Smooth muscle cell (in vitro differentiated cells): ENCODE measurements around the gene C17orf114.

Source experiments
- DNase-seq: peaks from one replicate; lab custom pipeline; 2025; ENCODE audit not compliant: unreplicated experiment; lab: John Stamatoyannopoulos, UW
- H2AFZ ChIP-seq: fragments of 200-600 bp; sonication (generic); 2 replicates; pipeline ENCODE4 v1.6.0; 2016; ENCODE audit warnings: antibody characterized with exemption, low read depth, mild to moderate bottlenecking
- H3F3A ChIP-seq: fragments of 200-600 bp; sonication (generic); 2 replicates; pipeline ENCODE4 v1.6.0; 2017; ENCODE audit warnings: antibody characterized with exemption, low read depth
- H3K27ac ChIP-seq: fragments of 200-600 bp; sonication (generic); 2 replicates; pipeline ENCODE4 v1.5.1; 2016; ENCODE audit warnings: low read depth, mild to moderate bottlenecking
- H3K27me3 ChIP-seq: fragments of 200-600 bp; sonication (generic); 2 replicates; pipeline ENCODE4 v1.6.1; 2016; ENCODE audit warnings: low read depth, mild to moderate bottlenecking
- H3K36me3 ChIP-seq: fragments of 200-600 bp; sonication (generic); 2 replicates; pipeline ENCODE4 v1.5.1; 2016; ENCODE audit warnings: low read depth
- H3K4me1 ChIP-seq: fragments of 200-600 bp; sonication (generic); 2 replicates; pipeline ENCODE4 v1.5.1; 2016; ENCODE audit warnings: low read depth
- H3K4me2 ChIP-seq: fragments of 200-600 bp; sonication (generic); 2 replicates; pipeline ENCODE4 v1.6.0; 2016; ENCODE audit warnings: mild to moderate bottlenecking
- H3K4me3 ChIP-seq: fragments of 200-600 bp; sonication (generic); 2 replicates; pipeline ENCODE4 v1.5.1; 2016; ENCODE audit warnings: mild to moderate bottlenecking
- H3K79me2 ChIP-seq: fragments of 200-600 bp; sonication (generic); 2 replicates; pipeline ENCODE4 v1.6.0; 2016; ENCODE audit warnings: low read depth, mild to moderate bottlenecking
- H3K9ac ChIP-seq: fragments of 200-600 bp; sonication (generic); 2 replicates; pipeline ENCODE4 v1.6.0; 2016; ENCODE audit warnings: low read depth
- H3K9me3 ChIP-seq: fragments of 200-600 bp; sonication (generic); replicated peaks from 2 replicates; pipeline ENCODE4 v1.5.1; 2016; ENCODE audit warnings: low read depth
- H4K20me1 ChIP-seq: fragments of 200-600 bp; sonication (generic); 2 replicates; pipeline ENCODE4 v1.6.0; 2016; ENCODE audit warnings: low read depth
- CTCF ChIP-seq: fragments of 200-600 bp; sonication (generic); IDR thresholded peaks from 2 replicates; pipeline ENCODE4 v1.5.1; 2017; ENCODE audit warnings: borderline replicate concordance, mild to moderate bottlenecking, antibody characterized with exemption; ENCODE audit not compliant: insufficient read depth, poor library complexity, severe bottlenecking
- WGBS: methylation state at CpG from one replicate; pipeline ENCODE4 v1.1.7; 2016; ENCODE audit warnings: low lambda C conversion rate; 5-methylcytosine and 5-hydroxymethylcytosine counted together

C17orf114 gene

GRCh38 chr17:4766201-4766600 is 35.9 kb downstream of the C17orf114 start:
- H3K9ac ChIP-seq: no peak overlapping the region
- 91% methylated on average over 3 of the region's 3 CpGs for WGBS
- no peaks in the 10 kb centered on the region for H3K79me2 ChIP-seq
- H3K4me2 ChIP-seq: no peak overlapping the region
- TF ChIP-seq CTCF: no peak
- no peak overlapping the region for H2AFZ ChIP-seq
- no peaks in the 10 kb centered on the region for H3K27me3 ChIP-seq
- H3K4me1 ChIP-seq: no peaks in the 10 kb centered on the region
- no peak overlapping the region for H3K27ac ChIP-seq
- H3K36me3 ChIP-seq: no peaks in the 10 kb centered on the region
- DNase-seq: no peak
- no peak overlapping the region for H3K4me3 ChIP-seq
- no peaks in the 10 kb centered on the region for H3F3A ChIP-seq
- no peaks in the 10 kb centered on the region for H3K9me3 ChIP-seq
- no peaks in the 10 kb centered on the region for H4K20me1 ChIP-seq

- TF ChIP-seq CTCF: no peak
- no peak overlapping the region for H3K4me3 ChIP-seq
- WGBS: 86% methylated on average over 3 of the region's 3 CpGs
- H2AFZ ChIP-seq: no peak overlapping the region
- H3K36me3 ChIP-seq: no peaks in the 10 kb centered on the region
- DNase-seq: no peak
- no peaks in the 10 kb centered on the region for H3K27me3 ChIP-seq
- no peaks in the 10 kb centered on the region for H3K79me2 ChIP-seq
- H3K4me2 ChIP-seq: no peak overlapping the region
- H3K9me3 ChIP-seq: no peaks in the 10 kb centered on the region
- H3F3A ChIP-seq: no peaks in the 10 kb centered on the region
- no peaks in the 10 kb centered on the region for H3K4me1 ChIP-seq
- H4K20me1 ChIP-seq: no peaks in the 10 kb centered on the region
- no peak overlapping the region for H3K27ac ChIP-seq
- no peak overlapping the region for H3K9ac ChIP-seq
Observed at GRCh38 chr17:4764595-4764994, 37.5 kb downstream of the C17orf114 start.

GRCh38 chr17:4759776-4760236 is 42.3 kb downstream of the C17orf114 start:
- Histone ChIP-seq H3K79me2 (no peaks in the 10 kb centered on the region), H3F3A (no peaks in the 10 kb centered on the region), H3K9me3 (no peaks in the 10 kb centered on the region), H3K4me3 (no peak overlapping the region), H3K4me1 (no peaks in the 10 kb centered on the region), H3K36me3 (no peaks in the 10 kb centered on the region), H3K27ac (no peak overlapping the region), H4K20me1 (no peaks in the 10 kb centered on the region), H3K27me3 (peaks cover 26% of the 10 kb centered on the region), H3K9ac (no peak overlapping the region), H3K4me2 (no peak overlapping the region), H2AFZ (no peak overlapping the region)
- 93% methylated on average over 10 of the region's 10 CpGs for WGBS
- TF ChIP-seq CTCF: no peak
- DNase-seq: no peak

- Histone ChIP-seq H3K4me3 (no peak overlapping the region), H3K27me3 (peaks cover 49% of the 10 kb centered on the region), H2AFZ (no peak overlapping the region), H3F3A (no peaks in the 10 kb centered on the region), H3K4me1 (no peaks in the 10 kb centered on the region), H3K9me3 (no peaks in the 10 kb centered on the region), H3K36me3 (no peaks in the 10 kb centered on the region), H4K20me1 (no peaks in the 10 kb centered on the region), H3K9ac (no peak overlapping the region), H3K27ac (no peak overlapping the region), H3K79me2 (no peaks in the 10 kb centered on the region), H3K4me2 (no peak overlapping the region)
- TF ChIP-seq CTCF: no peak
- 97% methylated on average over 1 of the region's 1 CpG for WGBS
- DNase-seq: no peak
Observed at GRCh38 chr17:4753392-4753791, 48.7 kb downstream of the C17orf114 start.
